ENCODE results near the gene FBXO31. TPM values are rescaled to one million over a fixed set of nuclear protein-coding genes. Genes with fewer than 3 reads are reported as not detected.

FBXO31 gene
- total RNA-seq, 1 donor from 2014 or later: 26.2 TPM

DNA sequence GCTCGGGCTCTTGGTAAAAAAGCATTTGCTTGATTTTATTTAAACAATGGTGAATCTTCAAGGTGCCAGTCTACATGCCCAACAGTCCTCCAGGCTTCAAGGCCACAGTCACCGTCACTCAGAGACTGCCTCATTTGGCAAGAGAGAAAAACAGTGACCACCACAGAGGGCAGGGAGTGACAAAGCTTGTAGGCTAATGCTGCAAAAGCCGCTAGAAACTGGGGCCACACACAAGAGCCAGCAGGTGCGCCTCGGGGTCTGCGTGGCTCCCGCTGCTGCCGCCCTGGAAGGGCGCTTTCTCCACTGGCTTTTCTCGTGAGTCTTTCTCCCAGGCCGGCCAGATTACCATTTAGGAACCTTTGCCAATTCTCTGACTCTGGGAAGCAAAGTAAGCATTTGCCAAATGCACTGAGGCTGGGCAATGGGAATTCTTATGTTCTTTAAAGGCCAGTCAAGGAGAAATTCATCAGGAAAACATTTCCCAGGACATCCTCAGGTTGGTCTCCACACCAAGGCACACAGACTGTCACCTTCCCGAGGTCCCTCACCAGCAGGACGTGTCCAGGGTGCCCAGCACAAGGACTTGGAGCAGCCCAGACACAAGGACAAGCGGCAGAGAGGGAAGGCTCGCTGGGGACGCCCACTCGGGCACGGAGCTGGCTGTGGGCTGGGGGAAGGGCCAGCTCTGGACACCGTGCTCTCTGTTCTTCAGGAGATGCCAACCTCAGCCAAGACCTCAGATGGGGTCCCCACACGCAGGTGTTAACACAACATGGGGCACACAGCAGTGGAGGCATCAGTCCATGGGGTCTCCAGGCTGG lies 53.9 kb downstream of the FBXO31 start:
- intact Hi-C loops (cut with DNase I): no loop called here
- H3K9me3 ChIP-seq: no peaks in the 10 kb centered on the region
- TF ChIP-seq, protein P1, sequence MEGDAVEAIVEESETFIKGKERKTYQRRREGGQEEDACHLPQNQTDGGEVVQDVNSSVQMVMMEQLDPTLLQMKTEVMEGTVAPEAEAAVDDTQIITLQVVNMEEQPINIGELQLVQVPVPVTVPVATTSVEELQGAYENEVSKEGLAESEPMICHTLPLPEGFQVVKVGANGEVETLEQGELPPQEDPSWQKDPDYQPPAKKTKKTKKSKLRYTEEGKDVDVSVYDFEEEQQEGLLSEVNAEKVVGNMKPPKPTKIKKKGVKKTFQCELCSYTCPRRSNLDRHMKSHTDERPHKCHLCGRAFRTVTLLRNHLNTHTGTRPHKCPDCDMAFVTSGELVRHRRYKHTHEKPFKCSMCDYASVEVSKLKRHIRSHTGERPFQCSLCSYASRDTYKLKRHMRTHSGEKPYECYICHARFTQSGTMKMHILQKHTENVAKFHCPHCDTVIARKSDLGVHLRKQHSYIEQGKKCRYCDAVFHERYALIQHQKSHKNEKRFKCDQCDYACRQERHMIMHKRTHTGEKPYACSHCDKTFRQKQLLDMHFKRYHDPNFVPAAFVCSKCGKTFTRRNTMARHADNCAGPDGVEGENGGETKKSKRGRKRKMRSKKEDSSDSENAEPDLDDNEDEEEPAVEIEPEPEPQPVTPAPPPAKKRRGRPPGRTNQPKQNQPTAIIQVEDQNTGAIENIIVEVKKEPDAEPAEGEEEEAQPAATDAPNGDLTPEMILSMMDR (IDR thresholded peaks at IDR 0.05): no peak
- H3K27me3 ChIP-seq (ENCODE audit: low read depth): no peaks in the 10 kb centered on the region
- peaks cover 5% of the 10 kb centered on the region for H3K4me1 ChIP-seq
- H3K4me3 ChIP-seq: no peak overlapping the region
- DNase-seq (peak; percentile 20), ATAC-seq (no peak)
- peaks cover 58% of the 10 kb centered on the region for H3K36me3 ChIP-seq
- H3K27ac ChIP-seq: no peak overlapping the region

DNA sequence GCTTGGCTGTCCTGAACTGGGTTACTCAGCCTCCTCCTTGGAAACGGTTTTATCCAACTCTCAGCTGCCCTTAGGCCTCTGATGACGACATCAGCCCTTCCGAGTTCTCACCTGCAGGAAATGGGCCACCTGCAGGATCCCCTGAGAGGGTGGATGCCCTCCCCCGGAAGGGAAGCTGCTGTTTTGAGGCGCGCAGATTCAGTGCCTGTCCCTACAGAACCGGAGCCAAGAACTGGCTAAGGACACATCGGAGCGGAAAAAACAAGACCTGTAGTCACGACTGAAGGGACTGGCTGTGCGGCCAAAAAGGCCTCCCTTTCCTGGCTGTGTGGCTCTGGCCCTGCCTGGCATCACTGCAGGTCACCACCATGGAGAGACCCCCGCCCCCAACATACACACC lies 54.7 kb downstream of the FBXO31 start:
- TF ChIP-seq, protein P1 (IDR thresholded peaks at IDR 0.05): no peak
- H3K36me3 ChIP-seq: peaks cover 50% of the 10 kb centered on the region
- DNase-seq: peak; percentile 12
- intact Hi-C loops (cut with DNase I): no loop called here
- no peak overlapping the region for H3K27ac ChIP-seq
- no peak for ATAC-seq
- peaks cover 10% of the 10 kb centered on the region for H3K4me1 ChIP-seq
- no peak overlapping the region for H3K4me3 ChIP-seq
- H3K27me3 ChIP-seq (ENCODE audit: low read depth): no peaks in the 10 kb centered on the region
- no peaks in the 10 kb centered on the region for H3K9me3 ChIP-seq

DNA sequence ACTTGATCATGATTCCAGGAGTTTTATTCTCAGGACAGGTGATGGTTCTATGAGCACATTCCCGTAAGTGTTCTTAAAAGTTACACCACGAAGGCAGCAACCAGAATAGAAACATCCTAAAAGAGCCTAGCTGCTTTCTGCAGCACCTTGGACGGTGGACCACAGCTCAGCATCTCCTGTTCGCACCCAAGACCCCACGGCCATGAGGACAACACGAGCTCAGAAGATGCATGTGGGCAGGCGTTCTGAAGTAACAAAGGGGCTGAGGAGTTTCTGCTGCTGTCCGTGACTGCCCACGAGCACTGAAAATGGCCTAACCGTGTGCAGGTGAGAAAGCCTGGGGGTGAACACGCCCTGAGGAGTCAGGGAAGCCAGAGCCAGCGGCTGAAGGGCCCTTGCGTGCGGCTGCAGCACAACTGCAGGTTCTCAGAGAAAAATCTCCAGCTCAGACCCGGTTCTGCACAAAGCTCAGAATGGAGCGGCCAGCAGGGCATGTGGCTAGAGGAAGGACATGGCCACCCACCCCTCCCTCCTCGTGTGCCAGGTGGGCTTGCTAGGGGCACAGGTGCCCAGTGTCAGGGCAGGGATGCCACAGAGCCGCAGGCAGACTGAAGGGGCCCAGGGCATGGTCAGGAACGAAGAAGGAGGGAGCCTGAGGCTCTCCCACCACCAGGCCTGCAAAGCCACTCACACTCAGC lies 55.6 kb downstream of the FBXO31 start:
- Histone ChIP-seq H3K27me3 (ENCODE audit: low read depth) (no peaks in the 10 kb centered on the region), H3K36me3 (peaks cover 41% of the 10 kb centered on the region), H3K4me1 (peaks cover 10% of the 10 kb centered on the region), H3K9me3 (no peaks in the 10 kb centered on the region), H3K4me3 (no peak overlapping the region), H3K27ac (no peak overlapping the region)
- intact Hi-C loops (cut with DNase I): no loop called here
- TF ChIP-seq, protein P1 (IDR thresholded peaks at IDR 0.05): no peak
- peak; percentile 34 for DNase-seq
- no peak for ATAC-seq

DNA sequence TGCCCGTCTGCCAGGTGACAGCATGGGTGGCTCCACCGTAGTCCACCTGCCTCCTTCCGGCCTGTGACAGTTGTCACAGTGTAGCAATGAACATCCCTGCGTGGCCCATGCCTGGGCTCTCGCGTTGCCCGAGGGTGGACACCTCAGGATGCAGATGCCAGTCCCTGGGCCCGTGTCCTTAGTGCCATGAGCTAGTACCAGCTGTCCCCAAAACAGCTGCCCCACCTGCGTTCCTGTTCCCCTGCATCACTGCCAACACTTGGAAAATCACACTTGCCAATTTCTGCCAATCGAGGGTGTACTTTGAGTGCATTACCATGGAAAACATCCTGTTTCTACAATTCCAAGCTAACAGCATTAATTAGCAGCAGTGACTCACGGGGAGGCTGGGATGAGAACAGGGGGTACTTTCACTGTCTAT lies 57.4 kb downstream of the FBXO31 start:
- no peak overlapping the region for H3K4me3 ChIP-seq
- H3K36me3 ChIP-seq: peaks cover 28% of the 10 kb centered on the region
- H3K4me1 ChIP-seq: peaks cover 10% of the 10 kb centered on the region
- intact Hi-C loops (cut with DNase I): no loop called here
- DNase-seq: peak; percentile 41
- H3K9me3 ChIP-seq: no peaks in the 10 kb centered on the region
- H3K27ac ChIP-seq: no peak overlapping the region
- no peak for ATAC-seq
- TF ChIP-seq, protein P1 (IDR thresholded peaks at IDR 0.05): no peak
- H3K27me3 ChIP-seq (ENCODE audit: low read depth): no peaks in the 10 kb centered on the region

DNA sequence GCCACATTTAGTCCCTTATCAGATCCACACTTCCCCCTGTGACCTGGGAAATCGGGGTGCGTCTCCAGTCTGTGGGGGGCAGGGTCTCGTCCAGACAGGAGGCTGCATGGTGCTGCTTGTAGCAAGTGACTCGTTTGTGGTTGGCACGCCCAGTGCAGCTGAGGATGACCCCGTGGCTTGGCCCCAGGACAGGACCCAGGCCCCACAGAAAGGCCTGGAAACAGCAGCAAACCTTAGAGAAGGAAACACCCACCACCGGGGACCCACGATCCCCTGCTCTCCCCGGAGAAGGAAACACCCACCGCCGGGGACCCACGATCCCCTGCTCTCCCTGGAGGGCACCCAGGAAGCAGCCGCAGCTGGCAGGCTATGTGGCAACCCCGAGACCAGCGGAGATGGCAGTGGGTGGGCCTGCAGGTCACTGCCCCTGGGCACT lies 58.1 kb downstream of the FBXO31 start:
- Histone ChIP-seq H3K27ac (no peak overlapping the region), H3K9me3 (no peaks in the 10 kb centered on the region), H3K36me3 (peaks cover 21% of the 10 kb centered on the region), H3K4me3 (no peak overlapping the region), H3K4me1 (peaks cover 10% of the 10 kb centered on the region), H3K27me3 (ENCODE audit: low read depth) (no peaks in the 10 kb centered on the region)
- TF ChIP-seq, protein P1 (IDR thresholded peaks at IDR 0.05): no peak
- peak; percentile 25 for DNase-seq
- ATAC-seq: no peak
- intact Hi-C loops (cut with DNase I): no loop called here

Data from lower lobe of right lung (tissue), 2 donors.